NCI-H345 (cell line): Measurements from ENCODE around the gene TNIP1.

Source experiments
- DNase-seq: peaks from one replicate; lab custom pipeline; 2025; lab: John Stamatoyannopoulos, UW

Gene TNIP1, protein sequence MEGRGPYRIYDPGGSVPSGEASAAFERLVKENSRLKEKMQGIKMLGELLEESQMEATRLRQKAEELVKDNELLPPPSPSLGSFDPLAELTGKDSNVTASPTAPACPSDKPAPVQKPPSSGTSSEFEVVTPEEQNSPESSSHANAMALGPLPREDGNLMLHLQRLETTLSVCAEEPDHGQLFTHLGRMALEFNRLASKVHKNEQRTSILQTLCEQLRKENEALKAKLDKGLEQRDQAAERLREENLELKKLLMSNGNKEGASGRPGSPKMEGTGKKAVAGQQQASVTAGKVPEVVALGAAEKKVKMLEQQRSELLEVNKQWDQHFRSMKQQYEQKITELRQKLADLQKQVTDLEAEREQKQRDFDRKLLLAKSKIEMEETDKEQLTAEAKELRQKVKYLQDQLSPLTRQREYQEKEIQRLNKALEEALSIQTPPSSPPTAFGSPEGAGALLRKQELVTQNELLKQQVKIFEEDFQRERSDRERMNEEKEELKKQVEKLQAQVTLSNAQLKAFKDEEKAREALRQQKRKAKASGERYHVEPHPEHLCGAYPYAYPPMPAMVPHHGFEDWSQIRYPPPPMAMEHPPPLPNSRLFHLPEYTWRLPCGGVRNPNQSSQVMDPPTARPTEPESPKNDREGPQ

DNA sequence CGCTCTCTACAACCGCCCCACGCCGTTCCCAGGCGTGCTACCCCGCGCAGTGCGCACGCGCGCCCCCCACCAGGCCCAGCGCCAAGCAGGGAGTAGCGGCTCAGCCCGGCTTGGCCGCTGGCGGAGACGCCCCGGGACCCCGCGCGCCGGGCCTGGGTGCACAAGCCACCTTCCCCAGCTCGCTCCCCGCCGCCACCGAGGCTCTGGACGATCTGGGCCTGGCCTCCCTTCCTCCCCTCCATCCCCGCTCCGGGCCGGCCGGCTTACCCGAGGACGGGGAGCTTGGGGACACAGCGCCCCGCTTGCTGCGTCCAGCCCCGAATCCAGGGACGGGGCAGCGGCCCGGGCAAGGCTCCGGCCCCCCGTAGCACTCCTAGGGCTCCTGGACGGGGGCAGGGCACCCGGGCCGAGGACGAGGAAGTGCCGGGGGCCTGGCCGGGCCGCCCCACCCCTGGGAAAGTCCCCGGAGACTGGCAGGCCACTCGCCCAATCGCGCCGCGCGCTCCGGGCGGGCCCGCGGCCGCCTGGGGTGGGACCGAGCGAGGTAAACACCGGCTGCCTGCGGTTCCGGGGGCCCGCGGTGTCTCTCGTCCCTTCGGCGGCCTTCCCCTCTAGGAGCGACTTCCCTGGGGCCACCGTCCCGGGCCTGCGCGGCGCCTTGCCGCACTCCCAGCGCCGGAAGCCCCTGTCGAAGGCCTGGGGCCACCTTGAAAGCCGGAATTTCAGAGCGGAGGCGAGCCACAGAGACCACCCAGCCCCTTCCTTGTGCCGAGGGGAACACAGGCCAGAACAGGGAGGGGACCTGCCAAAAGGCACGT lies at the start of gene TNIP1:
Gene TNIP1 (minus strand): TSS at position 422 of the 818 bp plus-strand sequence. CDS start 15,939 bp downstream, outside the sequence.
- peak; percentile 88 for DNase-seq

DNA sequence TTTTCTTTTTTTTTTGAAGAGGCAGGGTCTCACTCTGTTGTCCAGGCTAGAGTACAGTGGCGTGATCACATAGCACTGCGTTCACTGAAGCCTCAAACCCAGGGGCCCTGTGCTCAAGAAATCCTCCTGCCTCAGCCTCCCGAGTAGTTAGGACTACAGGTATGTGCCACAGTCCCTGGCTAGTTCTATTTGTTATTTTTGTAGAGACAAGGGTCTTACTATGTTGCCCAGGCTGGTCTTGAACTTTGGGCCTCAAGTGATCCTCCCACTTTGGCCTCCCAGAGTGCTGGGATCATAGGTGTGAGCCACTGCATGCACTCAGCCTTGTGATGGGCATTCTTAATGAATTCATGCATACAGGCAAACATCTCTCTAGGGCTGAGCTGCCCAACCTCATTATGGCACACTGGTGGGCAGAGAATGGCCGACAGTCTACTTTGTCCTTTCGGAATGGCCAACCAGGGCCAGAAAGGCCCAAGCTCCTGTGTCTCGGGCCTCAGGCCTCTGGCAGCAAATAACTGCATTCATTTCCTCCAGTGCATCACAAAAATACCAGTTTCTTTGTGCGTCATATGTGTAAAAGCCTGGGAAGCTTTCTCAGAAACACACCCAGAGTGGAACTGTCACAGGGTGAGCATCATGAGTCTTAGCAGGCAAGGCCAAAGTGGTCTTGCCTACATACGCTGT lies 49.5 kb upstream of the TNIP1 start:
- no peak for DNase-seq

DNA sequence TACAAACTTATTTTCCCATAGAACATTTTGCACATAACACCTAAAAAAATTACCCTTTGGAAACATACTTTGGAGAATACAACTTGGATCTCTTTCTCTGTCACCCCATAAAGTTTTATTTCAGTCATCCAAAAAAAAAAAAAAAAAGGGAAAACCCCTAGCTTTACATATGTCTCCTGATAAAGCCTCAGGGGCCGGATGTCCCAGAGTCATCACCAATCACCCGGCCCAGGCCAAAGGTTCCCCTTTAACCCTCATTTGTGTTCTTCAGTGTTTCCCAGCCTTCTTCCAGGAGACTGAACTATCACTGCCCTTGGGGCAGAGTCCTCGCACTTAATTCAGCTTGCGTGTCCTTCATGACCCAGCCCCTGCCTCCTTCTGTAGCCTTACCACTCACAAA lies 48.0 kb upstream of the TNIP1 start:
- DNase-seq: no peak

DNA sequence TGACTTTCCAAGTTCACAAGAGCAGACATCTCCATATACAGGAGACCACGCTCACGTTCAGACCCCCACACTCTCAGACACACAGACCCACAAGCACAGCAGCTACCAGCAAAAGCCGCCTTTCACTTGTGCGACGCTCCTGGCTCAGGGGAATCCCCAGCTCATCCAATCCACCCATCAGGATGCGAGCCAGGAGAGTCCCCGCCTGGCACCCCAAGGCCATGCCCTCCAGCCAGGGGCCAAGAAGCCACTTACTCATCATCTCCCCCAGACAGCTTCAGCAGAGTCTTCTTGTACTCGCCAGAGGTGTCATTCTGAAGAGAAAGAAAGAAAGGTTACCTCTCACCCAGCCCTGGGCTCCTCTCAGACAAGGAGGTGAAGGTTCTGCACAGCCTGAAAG lies 47.1 kb upstream of the TNIP1 start:
- no peak for DNase-seq

DNA sequence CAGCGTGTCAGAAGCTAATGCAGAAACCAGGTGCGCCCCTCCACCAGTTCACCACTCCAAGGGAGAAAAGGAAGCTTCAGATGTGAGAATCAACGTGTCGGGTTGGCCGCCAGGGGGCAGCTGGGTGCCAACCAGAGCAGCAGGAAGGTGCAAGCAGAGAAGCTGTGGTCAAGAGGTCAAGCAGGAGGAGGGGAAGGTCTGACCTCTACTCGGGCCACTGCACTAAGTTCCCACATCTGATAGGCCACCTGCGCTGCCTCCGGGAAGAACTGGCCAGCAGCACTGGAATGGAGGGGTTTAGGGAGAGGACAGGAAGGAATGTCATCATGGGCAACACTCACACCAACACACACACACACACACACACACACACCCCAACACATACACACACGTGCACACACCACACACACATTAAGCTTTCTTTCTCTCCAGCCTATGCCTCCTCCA lies 45.4 kb upstream of the TNIP1 start:
- peak; percentile 57 for DNase-seq

DNA sequence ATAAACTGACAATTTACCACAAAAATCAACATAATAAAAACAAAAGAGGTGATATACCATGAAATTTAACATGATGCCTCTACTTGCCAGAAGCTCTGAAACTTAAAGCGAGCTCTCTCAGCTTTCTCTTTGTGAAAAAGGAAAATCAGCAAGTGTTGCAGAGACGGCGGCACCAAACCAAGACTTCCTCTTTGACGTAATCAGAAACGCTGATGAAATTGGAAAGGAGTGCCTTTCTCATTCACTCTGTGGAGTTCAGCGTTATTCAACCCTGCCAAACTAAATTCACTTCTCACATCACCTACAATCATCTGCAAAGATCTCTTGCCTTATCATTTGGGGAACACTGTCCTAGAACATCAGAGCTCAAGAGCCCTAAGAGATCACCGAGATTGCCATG lies 44.6 kb upstream of the TNIP1 start:
- DNase-seq: no peak

DNA sequence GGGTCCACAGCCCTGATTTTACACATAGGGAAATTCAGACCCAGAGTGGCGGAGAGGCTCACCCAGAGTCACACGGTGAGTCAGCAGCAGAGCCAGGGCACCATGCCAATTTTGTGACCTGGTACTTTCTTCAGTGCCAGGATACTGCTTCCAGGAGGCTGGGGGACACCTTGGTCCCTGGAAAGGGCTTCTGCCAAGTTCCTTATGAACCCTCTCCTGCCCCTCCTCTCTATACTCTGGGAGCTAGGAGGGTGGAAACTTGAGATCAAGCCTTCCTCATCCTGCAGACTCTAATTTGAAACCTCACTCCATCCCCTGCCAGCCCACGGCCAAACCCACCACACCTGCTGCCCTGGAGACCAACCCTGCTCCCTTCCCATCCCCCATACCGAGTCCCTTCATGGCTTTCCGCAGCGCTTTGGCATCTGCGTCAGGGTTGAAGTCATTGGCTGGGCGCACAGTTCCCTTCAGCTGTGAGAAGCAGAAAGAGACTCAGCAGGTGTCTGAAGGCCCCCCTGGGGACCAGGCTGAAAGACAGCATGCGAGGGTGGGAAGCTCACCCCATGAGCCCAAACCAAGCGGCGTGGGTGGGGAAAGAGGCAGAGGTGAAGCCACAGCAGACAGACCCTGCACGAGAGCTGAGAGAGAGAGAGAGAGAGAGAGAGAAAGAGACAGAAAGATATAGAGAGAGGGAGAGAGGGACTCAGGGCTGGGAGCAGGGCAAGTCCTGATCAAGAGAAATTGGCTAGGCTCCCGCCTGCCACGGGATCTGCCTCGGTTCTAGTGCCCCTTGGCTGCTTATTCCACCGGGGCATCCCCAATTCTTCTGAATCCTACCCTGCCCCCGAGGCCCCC lies 43.3 kb upstream of the TNIP1 start:
- peak; percentile 91 for DNase-seq

- DNase-seq: no peak
These were observed 42.0 kb upstream of the TNIP1 start for GRCh38 chr5:151122828-151123227.

DNA sequence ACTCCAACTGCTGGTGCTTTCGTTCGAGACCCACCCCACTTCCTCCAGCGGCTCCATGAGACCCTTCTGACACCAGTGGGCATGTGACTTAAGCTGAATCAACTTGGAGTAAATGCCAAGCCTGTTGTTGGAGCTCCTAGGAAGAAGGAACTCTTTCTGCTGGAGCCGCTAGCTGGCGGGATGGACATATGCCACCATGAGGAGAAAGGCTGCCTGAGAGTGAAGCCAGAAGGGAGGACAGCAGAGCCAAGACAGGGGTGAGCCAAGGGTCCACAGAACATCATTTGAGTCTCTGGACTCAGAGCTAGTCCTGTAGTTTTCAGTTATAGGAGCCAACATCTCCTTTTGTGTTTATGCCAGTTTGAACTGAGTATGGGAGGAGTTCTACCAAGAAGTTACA lies 40.8 kb upstream of the TNIP1 start:
- no peak for DNase-seq

DNA sequence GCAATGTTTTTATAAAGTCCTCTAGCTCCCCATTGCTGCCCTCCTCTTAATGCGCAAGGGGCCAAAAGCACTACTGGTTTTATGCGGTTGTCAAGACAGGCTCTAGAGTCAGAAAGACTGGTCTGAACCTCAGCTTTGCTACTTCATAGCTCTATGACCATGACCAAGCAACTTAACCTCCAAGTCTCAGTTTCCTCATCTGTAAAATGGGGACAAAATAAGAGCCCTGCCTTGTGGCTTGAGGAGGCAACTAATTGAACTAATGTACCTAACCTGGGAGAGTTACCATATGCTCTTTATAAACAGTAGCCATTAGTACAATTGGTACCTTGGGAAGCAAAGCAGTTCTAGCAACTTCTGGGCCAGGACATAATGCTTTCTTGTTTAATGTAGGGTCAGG lies 40.3 kb upstream of the TNIP1 start:
- no peak for DNase-seq

DNA sequence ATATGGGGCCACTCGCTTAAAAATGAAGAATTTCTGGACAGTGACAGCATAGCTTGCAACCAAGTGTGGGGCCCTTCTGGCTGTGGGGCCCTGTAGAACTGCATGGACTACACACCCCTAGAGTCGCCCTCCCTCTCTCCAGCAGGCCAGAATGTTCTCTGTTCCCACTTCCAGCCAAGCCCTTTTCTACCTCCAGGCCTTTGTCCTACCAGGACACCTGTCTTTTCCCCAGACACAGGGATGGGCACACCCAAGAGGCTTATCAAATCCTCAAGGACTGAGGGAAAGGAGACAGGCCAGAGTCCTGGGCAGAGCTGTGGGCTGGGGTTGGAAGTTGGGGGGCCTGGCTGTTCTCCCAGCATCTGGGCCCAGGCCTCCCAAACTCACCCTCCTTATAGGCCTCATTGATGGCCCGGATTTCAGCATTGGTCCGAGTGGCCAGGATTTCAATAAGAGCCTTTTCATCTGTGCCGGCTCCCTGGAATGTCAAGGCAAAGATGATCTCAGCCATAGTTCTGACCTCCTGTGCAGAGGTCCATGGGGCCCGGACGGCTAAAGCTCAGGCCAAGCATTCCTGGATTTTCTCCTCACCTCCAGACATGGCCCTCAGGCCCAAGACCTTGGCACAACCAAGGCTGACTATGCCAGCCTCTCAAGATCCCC lies 38.2 kb upstream of the TNIP1 start:
- DNase-seq: no peak

DNA sequence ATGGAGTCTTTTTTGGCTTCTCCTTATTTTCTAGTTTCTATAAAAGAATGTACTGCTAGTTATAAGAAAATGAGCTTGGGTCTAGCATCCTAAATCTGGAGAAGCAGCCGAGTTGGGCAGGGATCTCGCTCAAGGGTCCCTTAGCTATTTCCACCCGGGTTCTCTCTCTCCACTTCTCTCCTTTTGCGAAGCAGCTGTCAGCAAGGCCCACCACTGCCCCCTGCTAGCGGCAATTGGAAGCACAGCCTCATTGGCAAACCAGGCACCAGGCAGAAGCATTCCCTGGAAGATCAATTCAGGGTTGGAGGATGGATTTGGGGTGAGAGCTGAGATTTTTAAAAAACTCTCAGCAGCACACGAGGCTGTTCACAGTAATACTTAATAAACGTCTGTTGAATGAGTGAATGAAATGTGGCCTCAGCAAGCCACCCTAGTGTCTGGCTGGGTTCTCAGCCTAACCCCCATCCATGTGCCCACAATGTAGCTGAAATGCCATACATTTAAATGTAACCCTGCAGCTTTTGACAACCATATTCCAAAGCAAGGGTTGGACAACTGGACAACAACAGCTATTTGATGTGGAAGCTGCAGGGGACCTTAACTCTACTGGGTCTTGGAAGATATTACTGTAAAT lies 34.6 kb upstream of the TNIP1 start:
- DNase-seq: peak; percentile 63

DNA sequence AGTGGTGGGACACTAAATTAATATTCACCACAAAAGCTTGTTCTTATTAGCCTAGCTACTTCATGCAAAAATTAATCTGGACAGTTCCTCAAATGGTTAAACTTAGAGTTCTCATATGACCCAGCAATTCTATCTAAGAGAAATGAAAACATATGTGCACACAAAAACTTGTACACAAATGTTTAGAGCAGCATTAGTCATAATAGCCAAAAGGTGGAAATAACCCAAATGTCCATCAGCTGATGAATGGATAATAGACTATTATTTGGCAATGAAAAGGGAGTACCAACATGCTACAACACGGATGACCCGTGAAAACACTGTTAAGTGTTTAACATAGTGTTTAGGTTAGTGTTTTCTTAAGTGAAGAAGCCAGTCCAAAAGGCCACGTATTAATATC lies 32.8 kb upstream of the TNIP1 start:
- no peak for DNase-seq

DNA sequence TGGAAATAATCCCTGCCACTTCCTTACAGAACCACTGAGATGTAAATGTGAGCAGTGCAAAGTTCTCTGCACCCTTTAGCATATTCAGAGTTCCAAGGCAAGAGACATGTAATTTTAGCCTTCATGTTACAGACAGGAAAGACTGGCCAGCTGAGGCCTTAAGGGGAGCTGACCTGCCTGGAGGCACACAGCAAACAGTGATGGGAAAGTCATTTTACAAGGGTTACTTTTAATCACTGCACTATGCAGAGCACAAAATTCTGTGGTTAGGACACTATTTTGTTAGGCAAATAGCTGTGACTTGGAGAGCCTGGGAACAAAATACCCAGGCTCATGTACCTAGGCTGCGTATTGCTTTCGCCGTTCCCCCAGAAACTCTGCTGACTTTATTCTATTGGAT lies 30.2 kb upstream of the TNIP1 start:
- DNase-seq: no peak

DNA sequence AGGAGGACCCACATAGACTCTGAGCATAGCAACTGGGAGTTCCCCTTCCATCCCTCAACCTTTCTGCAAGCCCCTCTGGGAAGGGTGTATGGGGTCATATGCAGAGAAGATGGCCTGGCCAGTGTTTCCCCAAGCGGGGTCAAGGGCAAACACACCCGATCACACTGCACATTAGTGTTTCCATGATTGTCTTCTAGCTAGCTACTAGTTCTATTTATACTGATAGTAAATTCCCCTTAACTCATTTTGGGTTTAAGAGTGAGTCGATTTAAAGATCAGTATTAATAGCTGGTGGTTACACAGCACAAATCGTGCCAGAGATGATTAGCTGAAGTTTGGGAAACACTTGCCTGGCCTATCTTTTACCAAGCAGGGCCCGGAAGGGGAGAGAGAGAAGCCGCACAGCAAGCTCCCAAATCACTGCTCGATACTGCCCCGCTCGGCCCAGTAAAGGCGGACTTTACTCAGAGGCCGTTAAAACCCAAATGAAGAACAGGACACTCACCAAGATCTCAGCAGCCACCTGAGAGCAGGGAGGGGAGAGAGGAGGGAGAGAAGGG lies 29.4 kb upstream of the TNIP1 start:
- no peak for DNase-seq

- DNase-seq: no peak
These were observed 27.7 kb upstream of the TNIP1 start for GRCh38 chr5:151108566-151108965.

DNA sequence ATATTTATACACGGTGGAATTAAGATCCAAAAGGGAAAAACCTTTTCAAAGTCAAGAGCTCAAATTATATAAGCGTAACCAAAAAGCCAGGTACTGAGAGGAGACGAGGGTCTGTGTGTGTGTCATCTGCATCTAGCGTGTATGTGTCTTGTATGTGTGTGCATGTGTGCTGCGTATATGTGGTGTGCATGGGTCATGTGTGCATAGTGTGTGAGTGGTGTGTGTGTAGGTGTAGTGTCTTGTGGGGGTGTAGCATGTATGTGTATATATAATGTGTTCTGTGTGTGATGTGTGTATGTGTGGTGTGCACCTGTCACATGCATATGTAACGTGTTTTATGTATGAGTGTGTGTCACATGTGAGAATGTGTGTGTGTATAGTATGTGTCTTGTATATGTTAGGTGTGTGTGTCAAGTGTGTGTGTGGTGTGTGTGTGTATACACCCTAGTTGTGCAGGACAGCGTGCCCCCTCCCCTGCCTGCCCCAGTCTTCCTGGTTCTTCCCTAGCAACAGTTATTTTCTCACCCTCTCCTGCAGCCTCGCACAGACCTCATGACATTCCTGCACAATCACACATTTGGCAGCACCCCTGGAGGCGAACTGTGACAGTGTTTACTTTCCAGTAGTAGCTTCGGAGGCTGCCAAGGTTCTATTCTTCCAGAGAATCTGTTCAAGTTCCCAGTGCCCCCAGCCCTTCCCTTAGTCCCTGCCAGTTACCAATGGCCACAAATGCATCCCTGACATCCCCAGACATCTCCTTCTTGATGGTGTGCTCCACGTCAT lies 27.1 kb upstream of the TNIP1 start:
- peak; percentile 1 for DNase-seq

DNA sequence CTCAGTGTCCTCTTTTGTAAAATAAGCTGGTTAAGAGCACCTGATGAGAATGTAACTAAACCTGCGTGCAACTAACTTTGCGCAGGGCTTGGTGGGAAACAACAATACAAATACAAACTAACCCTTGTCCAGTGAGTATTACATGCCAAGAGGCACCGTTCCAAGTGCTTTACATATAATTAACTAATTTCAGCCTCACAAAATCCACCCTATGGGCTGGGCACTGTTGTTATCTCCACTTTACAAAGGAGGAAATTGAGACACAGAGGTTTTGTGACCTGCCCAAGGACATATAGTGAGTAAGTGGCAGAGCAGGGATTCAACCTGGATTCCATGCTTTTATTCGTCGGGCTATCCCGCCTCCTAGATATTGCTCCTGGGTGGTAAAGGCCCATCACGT lies 26.2 kb upstream of the TNIP1 start:
- no peak for DNase-seq

DNA sequence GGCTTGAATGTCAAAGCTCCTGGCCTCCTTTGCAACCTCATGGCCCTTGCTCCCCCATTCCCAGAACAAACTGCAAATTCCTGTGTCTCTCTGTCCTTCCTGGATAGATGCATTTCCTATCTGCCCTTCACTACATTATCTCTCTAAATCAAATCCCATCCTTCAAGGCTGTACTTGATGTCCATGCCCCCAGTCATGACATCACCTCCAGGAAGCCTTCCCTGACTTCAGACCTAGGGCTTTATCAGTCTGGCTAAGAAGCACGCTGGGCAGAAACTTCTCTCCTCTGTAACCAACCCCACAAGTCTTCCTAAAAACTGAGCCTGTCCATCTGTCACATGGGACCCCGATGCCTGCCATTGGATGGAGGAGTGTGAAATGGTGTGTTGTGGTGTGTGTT lies 25.7 kb upstream of the TNIP1 start:
- no peak for DNase-seq
